Fibroblast of the conjunctiva (primary cell): ENCODE results near the gene VEZF1.

Experiments used
- DNase-seq: peaks from one replicate; pipeline ENCODE4 v3.0.0-alpha.2; 2010; ENCODE audit warnings: low read depth

Gene VEZF1

GRCh38 chr17:57987581-57988300 lies at the start of gene VEZF1:
TSS of gene VEZF1 (minus strand) at chr17:57988254. CDS start at chr17:57988111, 143 bp downstream.
- DNase-seq: no peak

DNA sequence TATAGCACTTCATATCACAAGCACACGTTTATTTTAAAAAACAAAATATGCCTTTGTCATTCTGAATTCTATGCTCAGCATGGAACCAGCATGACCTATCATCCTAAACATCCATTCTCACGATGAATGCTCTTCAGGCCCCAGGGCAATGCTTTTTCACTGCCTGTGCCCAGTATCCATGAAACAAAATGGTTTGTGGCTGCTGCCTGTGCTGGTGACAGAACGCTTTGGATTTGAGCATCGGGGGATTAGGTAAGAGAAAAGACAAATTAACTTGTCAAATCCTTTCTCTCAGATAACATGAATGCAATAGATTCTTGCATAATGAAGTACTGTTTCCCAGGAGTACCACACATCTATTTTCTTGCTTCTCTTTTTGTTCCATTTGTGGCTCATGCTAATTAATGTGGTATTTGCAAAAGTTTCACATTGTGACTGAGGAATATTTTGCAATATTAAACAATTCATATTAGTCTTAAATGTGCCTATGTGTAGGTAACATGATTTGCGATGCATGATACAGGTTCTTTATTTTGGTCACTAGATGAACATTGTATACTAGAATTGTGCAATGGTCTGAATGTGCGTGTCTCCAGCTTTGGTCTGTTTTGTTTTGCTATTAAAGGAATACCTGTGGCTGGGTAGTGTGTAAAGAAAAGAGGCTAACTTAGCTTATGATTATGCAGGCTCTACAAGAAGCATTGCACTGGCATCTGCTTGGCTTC lies 44.8 kb upstream of the VEZF1 start:
- DNase-seq: no peak

DNA sequence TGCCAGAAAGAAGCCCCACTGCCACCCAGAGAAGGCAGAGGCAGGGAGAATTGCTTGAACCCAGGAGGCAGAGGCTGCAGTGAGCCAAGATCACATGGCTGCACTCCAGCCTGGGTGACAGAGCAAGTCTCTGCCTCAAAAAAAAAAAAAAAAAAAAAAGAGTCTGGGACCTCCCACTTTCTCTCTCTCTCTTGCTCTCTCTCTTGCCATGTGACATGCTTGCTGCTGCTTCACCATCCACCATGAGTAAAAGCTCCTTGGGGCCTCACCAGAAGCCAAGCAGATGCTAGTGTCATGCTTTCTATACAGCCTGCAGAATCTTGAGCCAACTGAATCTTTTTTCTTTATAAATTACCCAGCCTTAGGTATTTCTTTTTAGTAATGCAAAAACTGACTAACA lies 40.5 kb upstream of the VEZF1 start:
- DNase-seq: no peak

DNA sequence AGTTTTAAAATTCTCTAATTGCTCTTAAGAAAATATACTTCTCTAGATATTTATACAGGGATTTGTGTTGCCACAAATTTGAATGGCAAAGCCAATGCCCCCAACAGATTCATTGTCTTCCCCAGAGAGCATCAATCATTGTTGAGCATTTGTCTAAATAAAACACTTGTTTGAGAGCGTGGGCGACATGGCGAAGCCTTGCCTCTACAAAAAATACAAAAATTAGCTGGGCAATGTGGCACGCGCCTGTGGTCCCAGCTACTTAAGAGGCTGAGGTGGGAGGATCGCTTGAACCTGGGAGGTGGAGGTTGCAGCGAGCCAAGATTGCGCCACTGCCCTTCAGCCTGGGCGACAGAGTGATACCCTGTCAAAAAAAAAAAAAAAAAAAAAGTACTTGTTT lies 32.3 kb upstream of the VEZF1 start:
- no peak for DNase-seq

GRCh38 chr17:58019521-58019920 lies 31.5 kb upstream of the VEZF1 start:
- DNase-seq: no peak

DNA sequence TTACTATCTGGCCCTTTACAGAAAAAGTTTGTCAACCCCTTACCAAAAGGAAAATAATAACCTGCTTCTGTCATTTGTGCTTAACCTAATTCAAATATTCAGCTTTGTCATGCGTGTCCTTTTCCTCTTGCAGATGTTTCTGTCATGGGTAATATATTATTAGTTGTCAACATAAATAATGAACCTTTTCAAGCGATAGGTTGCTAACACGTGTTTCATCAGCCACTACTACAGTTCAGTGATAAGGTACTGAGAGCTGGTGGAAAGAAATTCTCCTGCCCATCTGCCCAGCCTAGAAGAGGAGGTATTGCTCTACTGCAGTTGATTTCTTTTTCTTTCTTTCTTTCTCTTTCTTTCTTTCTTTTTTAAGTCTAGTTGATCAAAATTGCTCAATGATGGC lies 31.0 kb upstream of the VEZF1 start:
- no peak for DNase-seq

GRCh38 chr17:58010067-58010799 lies 22.2 kb upstream of the VEZF1 start:
- DNase-seq: no peak

GRCh38 chr17:58007781-58008706 lies 20.0 kb upstream of the VEZF1 start:
- DNase-seq: no peak

DNA sequence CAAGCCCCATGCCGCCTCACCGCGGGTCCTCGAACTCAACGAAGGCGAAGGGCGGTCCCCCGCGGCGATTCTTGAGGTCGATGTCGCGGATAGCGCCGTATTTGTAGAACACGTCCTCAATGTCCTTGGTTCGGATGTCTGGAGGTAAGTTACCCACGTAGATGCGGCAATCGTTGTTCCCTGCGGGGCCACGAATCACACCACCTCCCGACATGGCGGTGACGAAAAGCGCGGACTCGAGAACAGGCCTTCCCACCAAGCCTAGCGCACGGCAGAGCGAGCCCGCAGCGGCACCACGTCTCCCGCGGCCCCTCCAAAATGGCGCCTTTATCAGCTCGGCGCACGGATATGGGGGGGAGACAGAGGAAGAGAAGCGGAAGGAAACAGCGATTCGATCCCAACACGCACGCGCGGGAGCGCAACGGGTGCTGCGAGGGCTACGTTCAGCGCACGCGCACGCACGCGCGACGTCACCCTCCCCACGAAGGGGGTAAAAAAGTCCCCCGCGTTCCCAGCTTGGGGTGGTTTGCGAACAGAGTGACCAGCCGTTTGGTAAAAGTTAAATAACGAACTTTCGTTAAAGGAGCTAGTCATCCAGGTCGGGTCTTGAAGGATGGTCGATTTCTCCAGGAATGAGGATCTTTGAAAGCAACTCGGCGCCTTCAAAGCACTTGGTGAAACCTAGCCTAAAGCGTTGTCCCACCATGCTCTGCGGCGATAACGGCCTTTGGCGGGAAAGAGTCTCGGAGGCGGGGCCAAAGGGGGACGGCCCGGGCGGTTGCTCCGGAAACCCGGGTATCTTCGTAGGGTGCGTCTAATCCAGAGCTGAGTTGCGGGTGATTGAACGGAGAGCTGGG lies 19.1 kb upstream of the VEZF1 start, which contains the start of gene SRSF1:
Gene SRSF1 (minus strand): TSS at position 323 of the 857 bp plus-strand sequence. CDS start 109 bp downstream, at position 214.
- peak; percentile 93 for DNase-seq

- DNase-seq: peak; percentile 63
These were observed 18.5 kb upstream of the VEZF1 start for GRCh38 chr17:58006560-58006923.

DNA sequence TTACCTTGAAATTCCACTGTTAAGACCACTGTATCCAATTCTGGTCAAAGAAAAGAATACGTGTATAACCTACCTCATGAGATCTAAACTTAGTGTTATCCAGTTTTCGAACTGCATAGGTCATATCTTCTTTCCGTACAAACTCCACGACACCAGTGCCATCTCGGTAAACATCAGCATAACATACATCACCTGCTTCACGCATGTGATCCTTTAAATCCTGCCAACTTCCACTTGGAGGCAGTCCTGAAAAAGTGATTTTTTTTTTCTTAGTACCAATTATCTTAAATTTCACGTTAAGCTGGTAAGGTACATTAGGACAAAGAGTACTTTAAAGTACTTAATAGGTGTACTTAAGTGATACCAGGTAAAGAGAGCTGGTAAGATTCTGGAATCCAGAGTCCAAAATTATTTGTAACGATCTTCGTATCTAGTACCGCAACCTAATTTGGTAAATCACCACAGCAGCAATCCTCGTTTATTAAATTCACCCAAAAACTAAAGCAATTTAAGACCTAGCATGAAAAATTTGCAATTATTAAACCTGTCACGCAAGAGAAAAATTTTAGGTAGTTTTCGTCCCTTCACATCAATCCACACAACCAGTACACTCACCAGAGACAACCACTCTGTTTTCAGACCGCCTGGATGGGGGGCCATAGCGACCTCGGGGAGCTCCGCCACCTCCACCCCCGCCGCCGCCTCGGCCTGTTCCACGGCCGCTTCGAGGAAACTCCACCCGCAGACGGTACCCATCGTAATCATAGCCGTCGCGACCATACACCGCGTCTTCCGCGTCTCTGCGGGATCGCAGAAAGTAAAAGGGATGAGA lies 17.9 kb upstream of the VEZF1 start:
- no peak for DNase-seq

DNA sequence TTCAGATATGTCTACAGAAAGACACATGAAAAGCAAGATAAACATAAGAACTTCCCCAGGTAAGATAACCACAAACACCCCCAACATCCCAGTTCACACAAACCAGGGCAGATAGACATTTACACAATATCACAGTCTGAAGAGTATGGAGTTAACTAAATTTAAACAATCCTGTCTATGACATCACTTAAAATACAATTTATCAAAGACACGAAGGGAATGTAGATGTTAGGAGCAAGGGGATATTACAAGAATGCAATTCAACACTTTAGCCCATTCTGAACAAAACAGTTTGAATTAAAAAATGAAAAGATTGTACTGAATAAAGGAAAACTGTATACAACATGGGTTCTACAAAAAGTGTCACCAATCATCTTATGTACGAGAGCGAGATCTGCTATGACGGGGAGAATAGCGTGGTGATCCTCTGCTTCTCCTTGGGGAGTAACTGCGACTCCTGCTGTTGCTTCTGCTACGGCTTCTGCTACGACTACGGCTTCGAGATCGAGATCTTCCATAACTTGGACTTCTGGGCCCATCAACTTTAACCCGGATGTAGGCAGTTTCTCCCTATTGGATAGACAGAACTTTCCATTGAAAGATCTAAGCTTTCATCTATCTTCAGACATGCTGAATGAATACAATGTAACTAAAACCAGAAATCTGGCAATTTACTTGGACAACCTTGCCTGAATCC lies 17.1 kb upstream of the VEZF1 start:
- no peak for DNase-seq

DNA sequence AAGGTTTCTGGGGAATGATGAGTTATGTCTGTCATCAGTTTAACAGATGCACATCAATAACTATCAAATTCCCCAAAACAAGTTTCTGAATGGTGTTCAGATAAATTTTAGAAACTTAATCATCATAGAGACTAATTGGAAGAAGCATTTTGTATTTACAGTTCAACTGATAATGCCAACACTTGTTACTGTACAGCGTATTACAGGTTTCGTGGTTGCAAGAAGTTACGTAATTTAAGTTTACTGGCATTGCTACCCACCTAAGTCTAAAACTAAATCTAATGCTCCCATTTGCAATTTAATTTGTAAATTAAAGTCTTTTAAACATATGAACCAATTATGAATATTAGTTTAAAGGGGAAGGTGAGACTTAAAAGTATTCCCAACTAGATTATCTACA lies 16.0 kb upstream of the VEZF1 start:
- no peak for DNase-seq

- DNase-seq: no peak
These were observed 14.9 kb upstream of the VEZF1 start for GRCh38 chr17:58002973-58003372.

DNA sequence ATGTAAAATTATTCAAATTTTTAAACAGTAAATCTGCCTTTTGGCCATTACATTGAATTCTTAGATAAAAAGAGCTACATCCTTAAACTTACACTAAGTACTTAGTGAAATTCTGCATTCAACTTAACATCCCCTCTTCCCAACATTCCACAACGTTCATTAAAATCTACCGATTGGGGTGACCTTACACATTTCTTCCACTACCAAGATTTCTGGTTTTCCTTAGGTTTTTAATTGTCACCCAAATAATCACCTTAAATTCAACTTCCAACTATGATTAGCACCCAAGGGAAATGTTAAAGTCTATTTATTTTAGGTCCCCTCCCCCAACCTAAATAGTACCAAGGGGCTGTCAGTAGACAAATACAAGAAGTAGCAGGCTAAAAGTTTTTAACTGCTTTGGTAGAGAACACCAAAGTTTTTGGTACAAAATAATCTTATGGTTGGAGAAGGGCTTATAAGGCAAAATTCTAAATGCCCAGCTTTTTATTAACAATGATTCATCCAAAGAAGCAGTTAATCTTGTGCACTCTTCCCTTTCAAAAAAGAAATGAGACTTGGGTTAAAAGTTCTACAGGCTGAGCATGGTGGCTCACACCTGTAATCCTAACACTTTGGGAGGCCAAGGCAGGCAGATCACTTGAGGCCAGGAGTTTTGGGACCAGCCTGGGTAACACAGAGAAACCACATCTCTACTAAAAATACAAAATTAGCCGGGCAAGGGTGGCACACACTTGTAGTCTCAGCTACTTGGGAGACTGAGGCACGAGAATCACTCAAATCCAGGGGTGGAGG lies 14.3 kb upstream of the VEZF1 start:
- DNase-seq: no peak

DNA sequence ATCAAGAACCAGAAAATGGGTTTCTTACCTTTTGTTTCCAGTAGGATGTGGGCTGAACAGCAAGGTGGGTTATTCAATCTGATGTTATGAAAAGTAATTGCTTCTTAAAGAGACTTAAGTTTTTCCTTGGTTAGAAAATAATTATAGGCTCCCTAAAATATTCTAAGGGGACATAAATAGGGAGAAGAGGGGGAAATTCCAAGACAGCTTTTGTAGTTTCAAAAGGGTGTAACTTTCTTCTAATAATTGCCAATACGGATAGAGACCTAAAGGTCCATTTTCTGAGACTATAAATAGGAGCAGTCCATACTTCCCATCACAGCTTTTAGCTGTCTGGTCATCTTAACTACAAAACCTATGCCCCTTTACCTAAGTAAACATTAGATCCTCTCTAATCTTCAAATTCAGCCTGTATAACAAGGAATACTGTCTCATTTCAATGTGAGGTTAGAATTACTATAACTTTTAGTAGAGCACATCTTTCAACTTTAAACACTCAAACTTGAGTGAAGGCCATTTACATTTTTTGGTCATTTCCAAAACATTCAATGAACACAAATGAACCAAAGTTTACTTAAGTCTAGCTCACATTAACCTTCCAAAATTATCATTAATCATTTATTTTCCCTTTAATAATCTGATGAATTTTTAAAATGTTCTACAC lies 13.5 kb upstream of the VEZF1 start:
- DNase-seq: no peak

DNA sequence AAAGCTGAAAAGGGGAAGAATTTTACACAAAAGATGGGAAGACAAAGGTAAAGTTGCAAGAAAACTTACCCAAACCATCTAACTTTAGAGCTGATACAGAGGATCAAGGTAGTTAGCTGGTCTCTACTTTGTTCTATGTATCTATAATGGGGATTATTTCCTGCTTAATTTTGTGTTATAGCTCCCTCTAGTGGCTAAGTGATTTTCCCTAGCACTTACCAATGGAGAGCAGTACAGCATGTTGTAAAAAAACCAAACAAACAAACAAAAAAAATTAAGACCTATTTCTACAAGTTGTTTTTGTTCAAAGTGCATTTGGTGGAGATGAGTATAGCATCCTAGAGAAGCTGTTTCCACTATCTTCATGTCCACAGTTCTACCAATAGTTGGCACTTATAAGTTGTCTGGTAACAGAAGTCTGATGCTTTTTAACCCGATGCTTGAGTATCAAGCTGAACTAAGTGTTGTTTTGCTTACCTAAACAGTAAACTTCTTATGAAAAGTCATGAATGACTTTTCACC lies 11.5 kb upstream of the VEZF1 start:
- peak; percentile 68 for DNase-seq
